ENCODE measurements around the gene PTGES.

DNA sequence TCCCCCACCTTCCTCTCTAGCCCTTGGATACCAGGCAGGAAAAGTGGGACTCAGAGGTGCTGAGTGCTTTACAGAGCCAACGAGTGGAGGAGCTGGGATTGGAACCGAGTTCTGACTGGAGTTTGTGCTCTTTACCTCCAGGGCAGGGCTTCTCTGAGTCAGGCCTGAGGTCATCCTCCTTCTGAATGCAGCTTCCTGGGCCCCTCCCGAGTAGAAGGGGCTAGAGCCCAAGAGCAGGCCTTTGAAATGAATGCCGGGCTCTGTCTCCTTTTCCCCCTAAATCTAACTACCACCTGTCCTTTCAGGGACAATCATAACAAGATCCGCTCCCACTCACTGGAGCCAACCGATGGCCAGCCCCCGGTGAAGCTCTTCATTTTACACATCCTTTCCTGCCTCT is 12.7 kb downstream of the PTGES start:
- TF ChIP-seq FOXP2 (optimal IDR thresholded peaks at IDR 0.05; ENCODE audit: borderline replicate concordance, extremely low read depth, extremely low read length, insufficient read depth), result no peak
- TF ChIP-seq, protein P1, sequence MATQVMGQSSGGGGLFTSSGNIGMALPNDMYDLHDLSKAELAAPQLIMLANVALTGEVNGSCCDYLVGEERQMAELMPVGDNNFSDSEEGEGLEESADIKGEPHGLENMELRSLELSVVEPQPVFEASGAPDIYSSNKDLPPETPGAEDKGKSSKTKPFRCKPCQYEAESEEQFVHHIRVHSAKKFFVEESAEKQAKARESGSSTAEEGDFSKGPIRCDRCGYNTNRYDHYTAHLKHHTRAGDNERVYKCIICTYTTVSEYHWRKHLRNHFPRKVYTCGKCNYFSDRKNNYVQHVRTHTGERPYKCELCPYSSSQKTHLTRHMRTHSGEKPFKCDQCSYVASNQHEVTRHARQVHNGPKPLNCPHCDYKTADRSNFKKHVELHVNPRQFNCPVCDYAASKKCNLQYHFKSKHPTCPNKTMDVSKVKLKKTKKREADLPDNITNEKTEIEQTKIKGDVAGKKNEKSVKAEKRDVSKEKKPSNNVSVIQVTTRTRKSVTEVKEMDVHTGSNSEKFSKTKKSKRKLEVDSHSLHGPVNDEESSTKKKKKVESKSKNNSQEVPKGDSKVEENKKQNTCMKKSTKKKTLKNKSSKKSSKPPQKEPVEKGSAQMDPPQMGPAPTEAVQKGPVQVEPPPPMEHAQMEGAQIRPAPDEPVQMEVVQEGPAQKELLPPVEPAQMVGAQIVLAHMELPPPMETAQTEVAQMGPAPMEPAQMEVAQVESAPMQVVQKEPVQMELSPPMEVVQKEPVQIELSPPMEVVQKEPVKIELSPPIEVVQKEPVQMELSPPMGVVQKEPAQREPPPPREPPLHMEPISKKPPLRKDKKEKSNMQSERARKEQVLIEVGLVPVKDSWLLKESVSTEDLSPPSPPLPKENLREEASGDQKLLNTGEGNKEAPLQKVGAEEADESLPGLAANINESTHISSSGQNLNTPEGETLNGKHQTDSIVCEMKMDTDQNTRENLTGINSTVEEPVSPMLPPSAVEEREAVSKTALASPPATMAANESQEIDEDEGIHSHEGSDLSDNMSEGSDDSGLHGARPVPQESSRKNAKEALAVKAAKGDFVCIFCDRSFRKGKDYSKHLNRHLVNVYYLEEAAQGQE (IDR thresholded peaks at IDR 0.05; ENCODE audit: insufficient read depth in 1 of 2, low read depth in 2 of 2, low read length in 2 of 2), result no peak
- no peak for TF ChIP-seq POLR2AphosphoS5 (IDR thresholded peaks at IDR 0.05; ENCODE audit: low read depth, low read length)

All from PFSK-1 (cell line).